GM18498 (cell line): ENCODE results near the gene TTLL12.

Experiments
- ATAC-seq: cut with Tn5 transposase; IDR thresholded peaks from one replicate; pipeline ENCODE4 v1.9.1; 2021; ENCODE audit warnings: mild to moderate bottlenecking, moderate library complexity; ENCODE audit not compliant: unreplicated experiment

Gene TTLL12

DNA sequence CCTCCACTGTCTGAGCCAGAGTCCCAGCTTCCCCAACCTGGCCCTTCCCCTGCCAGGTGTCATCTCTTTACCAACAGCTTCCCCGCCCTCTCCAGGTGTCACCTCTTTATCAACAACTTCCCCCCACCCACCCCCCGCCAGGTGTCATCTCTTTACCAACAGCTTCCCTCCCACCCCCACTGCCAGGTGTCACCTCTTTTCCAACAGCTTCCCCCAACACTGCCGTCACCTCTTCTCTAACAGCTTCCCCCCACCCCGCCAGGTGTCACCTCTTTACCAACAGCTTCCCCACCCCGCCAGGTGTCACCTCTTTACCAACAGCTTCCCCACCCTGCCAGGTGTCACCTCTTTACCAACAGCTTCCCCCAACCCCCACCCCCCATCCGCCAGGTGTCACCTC lies 29.8 kb upstream of the TTLL12 start:
- no peak for ATAC-seq

DNA sequence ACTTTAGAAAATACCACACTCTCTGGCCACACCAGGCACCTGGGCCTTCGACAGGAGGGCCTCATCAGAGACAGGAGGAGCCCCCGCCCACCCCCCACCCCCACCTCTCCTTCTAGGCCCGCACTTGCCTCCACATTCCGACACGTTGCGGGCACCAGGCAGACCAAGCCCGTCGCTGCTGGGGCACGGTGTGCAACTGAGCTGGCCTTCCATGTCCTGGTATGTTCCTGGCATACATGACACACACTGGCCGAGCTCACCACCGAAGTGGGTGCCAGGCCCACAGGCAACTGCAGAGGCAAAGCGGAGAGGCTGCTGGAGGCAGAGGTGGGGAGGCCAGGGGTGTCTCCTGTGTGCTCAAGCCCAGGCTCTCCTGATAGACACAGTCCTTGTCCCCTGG lies 27.0 kb upstream of the TTLL12 start:
- no peak for ATAC-seq

DNA sequence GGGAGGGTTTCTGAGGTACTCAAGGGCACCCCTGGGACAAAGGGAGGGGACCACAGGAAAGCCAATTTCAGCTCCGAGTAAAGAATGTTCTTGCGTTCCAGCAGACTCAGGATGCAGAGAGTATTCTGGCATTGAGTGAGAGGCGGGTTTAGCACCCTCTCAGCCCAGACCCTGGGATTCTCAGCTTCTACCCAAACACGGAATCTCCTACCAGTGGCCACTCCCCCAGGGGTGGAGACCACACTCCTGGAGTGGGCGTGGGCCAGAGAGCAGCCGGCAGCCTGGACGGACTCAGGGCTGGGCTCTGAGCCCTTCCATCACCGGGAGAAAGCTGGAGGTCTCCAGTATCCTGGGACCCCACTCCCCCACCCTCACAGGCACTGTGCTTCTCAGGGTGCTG lies 26.1 kb upstream of the TTLL12 start:
- ATAC-seq = no peak

DNA sequence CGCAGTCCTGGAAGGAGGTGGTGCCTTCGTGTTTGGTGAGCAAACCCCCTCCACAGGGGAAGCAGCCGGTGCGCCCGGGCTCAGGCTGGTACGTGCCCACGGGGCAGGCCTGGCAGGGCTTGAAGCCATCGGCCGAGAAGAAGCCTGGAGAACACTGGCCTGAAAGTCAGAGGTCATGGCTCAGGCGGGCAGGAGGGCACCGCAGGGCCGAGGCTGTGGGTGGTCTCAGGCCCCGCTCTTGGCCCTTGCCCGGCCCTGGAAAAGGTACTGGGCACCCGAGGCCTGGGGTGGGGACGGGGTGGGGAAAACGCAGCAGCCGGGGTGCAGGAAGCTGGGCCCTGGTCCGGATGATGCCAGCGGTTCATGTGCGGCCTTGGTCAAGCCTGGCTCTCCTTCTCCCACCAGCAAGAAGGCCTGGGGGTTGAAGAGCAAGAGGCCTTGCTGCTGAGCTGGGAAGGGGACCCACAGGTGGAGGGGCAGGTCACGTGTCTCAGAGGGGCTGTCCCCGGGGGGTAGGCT lies 25.6 kb upstream of the TTLL12 start:
- ATAC-seq = no peak

DNA sequence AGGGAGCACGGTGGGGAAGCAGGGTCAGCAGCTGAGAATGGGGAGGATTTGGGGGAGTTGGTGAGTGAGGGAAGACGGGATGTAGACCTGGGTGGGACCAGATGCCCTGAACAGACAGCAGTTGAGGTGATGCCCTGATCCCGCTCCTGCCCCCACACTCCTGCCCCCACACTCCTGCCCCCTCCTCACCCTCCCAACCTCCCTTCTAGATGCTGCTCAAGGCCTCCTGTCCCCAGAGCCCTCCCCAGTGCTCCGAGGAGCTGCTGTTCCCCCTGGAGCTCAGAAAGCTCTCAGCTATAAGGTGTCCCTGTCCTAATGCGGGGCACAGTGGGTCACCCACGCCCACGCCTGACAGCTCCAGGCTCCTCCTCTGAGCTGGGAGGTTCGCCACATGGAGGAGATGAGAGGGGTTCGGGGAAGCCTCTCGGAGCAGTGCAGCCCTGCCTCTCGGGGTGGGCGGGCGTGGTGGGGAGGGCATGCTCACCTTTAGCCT lies 25.1 kb upstream of the TTLL12 start:
- ATAC-seq = no peak

DNA sequence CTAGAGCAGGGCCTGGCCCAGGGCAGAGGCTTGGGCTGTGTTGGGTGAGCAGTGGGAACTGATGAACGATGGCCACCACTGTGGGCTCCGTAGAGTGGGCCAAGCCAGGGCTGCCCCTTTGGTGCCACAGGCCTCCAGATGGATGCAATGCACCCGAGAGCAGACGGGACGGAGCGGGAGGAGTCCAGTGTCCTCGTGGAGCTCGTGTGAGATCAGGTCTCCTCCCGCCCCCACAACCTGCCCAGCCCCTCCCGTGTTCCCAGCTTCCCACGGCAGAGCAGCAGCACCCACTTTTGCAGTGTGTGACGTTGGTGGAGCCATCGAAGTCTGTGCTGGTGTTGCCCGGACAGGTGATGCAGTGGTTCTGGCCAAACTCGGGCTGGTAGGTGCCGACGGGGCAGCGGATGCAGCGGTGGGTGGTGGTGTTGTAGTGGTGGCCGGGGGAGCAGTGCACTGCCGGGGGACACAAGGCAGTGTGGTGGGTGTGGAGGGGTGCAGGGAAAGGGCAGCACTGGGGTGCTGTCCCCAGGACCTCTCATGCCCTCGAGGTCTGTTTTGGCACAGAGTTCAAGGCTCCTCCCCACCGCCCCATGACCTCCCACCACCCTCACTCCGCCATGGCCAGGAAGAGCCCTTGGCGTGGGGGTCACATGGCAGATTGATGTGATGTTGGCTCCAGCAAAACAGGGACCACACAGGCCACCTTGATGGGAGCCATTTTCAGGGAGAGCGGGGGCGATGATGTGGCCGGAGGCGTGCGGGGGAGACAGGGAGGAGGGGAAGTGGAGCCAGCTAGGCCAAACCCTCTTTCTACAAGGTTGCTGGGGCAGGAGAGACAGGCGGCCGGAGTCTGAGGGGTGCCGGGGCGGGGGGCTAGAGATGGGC lies 23.9 kb upstream of the TTLL12 start:
- no peak for ATAC-seq

DNA sequence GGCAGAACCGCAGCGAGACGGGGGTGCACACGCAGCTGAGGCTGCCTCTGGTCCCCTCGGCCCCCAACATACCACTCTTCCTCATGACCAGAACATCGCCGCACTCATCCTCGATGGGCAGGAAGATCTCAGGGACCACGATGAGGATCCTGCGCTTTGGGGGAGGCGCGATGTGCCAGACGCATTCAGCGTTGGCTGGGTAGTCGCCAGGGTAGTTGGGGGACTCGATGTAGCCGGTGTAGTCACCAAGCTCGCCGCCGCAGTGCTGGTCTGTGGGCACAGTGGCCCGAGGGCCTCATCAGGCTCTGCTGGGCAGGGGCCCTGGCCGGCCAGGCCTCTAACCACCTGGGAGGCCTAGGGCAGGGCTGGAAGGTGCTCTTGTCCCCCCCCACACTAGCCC lies 23.0 kb upstream of the TTLL12 start:
- ATAC-seq = no peak

DNA sequence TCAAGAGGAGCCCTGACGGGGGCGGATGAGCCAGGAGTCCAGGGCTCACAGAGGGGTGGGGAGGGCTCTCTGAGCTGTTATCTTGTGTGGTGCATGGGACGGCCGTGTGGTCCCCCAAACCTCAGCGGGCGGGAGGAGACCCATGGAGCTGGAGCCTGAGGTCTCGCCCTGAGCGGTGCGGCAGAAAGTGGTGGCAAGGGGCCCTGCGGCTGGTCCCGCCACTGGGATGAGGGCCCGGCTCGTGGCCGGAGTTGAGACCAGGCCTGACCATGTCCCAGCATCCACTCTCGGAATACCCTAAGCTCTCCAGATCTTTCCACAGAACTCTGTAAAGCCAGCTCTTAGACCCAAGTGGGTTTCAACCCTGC lies 22.6 kb upstream of the TTLL12 start:
- ATAC-seq = no peak

DNA sequence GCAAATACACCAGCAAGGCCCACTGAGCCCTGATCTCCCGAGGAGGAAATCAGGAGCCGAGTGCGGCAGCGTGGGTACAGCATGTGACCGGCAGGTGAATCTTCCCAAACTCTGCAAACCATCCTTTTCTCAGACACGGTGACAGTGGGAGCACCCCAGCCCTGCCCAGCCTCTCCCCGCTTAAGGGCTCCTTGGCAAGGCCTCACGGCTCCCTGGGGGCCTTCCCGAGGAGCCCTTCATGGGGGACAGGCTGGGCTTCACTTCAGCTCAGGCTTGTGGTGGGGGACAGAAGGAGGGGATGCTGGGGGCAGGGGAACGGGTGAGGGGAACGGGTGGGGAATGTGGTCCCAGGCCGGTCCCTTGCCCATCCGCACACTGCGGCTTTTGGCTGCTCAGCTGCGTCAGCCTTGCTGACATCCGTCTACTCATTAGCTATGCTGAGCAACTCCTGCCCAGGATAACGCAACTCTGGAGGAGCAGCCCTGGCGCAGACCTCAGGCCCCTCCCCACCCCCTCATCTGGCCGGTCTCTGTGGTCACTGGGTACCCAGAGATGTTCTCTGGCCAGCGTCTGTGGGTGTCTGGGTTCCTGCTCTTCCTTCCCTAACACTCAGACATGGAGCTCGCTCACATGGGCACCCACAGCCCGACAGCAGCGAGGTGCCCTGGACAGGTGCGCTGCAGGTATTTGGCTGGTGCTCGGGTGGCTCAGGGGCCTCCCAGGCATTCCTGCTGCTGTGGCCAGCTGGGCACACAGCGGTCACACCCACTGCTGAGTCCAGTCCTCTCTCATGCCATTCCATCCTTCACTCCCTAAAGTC lies 22.0 kb upstream of the TTLL12 start:
- ATAC-seq = no peak

DNA sequence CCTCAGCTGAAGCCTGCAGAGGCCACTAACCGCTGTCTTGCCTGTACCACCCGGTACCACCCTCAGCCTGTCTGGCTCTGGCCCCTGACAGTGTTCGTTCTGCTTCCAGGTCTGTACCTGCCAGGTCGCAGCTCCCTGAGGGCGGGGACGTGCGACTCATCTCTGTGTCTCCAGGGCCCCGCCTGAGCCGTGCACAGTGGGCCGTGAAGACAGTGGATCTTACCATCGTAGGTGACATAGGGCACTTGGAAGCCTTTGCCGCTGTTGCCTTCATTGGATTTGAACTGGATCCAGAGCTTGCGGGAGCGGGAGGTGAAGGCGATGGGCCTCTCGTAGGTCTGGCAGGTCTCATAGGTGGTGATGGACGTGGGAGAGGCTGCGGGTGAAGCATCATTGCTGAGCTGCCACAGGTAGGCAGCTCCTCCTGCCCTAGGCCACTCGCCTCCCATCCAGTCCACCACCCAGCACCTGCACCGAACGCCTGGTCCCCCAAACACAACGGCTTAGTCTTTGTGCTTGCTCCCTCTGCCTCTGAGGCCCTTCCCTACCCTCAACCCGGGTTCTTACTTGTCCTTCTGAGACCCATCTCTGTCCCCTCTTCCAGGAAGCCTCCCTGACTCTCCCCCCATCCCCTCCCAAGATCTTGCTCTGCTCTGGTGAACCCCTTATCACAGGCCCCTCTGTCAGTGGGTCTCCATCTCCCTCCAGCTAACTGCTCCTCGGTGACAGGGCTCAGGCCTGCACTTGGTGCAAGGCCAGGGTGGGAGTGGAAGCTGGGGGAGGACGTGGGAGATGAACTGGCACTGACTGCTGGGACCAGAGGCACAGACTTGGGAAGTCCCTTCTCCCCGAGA lies 21.1 kb upstream of the TTLL12 start:
- no peak for ATAC-seq

DNA sequence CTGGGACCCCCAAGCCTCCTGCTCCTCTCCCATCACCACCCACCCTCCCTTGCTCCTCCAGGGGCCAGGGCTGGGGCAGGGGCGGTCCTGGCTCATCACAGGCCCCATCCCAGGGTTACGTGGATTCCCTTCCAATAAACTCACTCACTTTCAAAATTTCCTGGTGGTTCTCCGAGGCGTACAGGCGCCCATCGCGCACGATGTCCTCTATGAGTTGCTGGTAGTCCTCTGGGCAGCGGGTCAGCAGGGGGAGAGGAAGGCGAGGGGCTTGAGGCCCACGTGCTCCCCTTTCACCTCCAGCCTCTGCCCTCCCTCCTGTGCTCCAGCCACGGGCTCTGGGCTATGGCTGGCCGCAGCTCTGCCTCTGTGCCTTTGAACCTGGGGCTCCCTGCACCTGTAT lies 20.5 kb upstream of the TTLL12 start:
- no peak for ATAC-seq

DNA sequence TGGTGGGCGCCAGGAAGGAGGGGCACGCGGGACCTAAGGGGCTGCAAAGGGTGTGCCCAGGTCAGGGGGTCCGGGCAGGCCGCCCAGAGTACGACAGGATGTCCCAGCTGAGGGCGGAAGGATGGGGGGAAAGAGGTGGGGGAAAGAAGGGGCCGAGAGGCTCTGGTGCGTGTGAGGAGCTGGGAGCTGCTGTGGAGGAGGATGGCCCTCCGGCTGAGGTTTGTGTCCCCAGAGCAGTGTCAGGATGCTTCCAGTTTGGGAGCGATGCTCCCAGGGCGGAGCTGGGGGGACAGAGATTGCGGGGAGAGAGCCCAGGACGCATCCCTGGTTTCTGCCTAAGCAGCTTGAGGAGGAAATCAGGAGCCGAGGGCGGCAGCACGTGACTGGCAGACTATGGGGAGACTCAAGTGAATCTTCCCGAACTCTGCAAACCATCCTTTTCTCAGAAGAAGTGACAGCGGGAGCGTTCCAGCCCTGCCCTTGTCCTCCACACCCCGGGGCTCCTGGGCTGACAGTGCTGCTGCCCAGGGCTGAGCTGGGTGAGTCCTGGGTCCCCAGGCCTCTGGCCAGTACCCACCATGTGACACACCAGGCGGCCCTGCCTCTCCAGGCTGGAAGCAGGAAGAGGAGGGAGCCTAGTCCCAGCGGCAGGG lies 19.7 kb upstream of the TTLL12 start:
- ATAC-seq = no peak

DNA sequence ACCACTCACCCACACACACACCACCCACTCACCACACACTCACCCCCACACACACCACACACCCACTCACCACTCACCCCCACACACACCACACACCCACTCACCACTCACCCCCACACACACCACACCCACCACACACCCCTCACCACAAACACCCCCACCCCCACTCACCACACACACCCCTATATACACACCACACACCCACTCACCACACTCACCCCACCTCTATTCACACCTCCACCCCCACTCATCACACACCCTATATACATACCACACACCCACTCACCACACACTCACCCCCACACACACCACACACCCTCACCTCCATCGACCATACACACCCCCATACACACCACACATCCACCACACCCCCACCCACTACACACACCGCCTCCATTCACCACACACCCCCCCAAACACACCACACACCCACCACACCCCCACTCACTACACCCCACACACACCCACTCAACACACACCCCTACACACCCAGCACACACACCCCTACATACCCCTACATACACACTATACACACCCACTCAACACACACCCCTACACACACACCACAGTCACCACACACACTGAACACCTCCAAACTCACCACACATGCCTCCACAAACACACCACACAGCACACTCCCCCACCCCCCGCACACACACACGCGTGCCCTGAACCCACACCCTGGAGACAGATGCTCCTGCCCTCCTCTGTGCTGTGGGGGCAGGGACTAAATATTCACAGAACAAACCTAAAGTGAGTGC lies 19.0 kb upstream of the TTLL12 start:
- ATAC-seq = no peak

DNA sequence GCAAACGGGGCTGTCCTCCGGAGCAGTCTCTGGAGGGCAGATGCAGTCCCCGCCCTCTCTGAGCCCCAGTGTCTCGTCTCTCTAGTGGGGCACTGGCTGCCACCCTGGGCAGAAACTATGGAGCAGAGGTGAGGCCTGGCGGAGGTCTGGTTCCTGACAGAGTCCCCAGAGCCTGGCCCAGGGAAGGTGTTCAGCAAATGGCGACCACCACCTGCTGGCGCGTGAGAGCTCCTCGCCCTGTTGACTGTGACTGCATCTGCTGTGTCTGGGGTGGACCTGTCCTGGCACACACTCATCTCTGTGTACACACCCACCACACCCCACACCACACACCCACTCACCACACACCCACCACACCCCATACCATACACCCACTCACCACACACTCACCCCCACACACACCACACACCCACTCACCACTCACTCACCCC lies 18.3 kb upstream of the TTLL12 start:
- no peak for ATAC-seq

DNA sequence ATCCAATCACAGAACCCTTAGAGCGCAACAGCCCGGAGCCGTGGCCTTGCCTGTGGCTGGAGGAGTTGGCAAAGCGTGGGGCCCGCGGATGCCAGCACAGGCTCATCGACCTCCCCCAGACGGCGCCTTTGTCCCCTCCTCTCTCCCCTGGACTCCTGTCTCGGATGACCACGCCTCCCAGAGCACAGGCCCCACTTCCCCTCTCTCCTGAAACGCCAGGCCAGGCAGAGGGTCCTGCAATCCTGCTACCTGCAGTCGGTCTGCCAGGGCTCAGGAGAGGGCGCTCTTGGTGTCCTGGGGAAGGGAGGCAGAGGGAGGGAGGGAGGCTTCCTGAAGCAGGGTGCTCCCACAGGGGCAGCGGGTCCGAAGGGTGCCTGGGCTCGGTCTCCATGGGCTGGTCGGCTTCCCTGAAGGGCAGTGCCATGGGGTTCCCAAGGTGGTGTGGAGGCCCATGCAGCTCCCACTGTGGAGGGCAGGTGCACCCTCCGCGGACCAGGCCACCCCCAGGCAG lies 16.6 kb upstream of the TTLL12 start:
- ATAC-seq = no peak

DNA sequence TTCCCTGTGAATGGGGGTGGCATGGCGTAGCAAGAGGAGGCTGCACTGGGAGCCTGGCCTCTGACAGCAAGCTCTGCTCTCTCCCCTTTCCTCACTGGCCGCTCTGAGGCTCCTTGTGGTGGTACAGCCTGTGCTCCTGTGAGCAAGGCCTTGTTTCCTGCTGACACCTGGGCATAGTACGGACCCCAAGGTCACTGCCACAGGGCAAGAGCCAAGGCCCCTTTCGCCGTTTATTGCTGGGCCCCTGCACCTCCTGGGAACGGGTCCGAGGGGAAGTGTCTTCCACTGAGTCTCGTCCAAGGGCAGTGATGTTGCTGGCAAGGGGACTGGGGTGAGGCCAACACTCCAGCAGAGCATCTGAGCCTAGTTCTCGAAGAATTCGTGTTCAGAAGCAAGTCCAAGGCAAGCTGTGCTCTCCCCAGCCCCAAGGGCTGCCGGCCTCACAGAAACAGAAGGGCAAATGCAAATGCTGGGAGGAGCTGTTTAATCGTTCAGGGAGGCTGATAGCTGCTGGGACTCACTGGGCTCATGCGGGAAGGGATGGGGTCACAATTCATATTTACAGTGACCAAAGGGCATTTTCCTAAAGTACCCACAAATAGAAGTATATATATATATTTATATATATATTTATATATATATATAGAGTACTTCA lies 15.9 kb upstream of the TTLL12 start:
- no peak for ATAC-seq

DNA sequence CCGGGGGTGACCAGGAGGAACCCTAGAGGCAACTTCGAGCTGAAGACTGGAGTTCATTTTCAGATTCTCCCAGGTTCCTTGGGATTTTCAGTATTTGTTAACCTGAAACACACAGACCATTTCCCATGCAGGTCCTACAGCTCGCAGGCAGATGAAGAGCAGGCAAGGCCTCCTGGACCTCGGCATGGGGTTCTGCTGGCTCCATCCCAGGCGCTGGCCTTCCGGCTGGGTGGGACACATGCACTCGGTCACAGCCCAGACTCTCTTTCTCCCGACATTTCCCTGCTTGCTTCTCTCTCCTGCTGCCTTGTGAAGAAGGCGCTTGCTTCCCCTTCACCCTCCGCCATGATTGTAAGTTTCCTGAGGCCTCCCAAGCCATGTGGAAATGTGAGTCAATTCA lies 15.4 kb upstream of the TTLL12 start:
- no peak for ATAC-seq

DNA sequence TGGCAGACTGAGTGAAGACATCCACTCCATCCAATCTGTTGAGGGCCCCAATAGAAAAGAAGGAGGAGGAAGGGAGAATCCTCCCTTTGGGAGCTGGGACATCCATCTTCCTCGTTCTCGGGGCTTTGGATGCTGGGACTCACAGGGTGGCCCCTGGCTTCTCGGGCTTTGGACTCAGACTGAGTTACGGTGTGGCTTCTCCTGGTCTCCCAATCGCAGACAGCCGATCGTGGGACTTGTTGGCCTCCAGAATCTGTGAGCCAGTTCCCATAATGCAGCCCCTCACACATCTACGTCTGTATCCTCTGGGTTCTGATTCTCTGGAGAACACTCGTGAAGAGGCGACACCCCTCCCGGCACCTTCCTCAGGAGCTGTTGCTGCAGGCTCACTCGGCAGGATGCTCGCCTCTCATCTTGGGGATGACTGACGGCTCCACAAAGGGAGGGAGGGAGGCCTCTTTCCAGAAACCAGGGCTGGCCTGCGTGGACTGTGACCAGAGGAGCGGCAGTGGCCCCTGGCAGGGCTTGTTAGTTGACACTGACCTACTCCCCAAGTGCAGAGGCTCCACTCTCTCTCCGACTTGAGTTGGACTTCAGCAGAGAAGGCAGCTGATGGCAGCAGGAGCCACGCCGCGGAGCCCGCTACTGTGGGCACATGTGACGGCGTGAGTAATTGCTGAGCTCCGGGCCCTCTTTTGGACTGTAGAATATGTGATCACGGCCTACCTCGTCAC lies 14.7 kb upstream of the TTLL12 start:
- no peak for ATAC-seq
